GM10266 (cell line): ENCODE data around the gene ANKMY2.
"Not testable (repeated sequence)": the region's sequence is repeated elsewhere in the genome, so short reads cannot be mapped to it uniquely, and the experiment has no call there.

Experiments used
- DNase-seq: peaks from one replicate; pipeline ENCODE4 v3.0.0; 2012; ENCODE audit errors: extremely low spot score
- CTCF ChIP-seq: IDR thresholded peaks from 2 replicates; pipeline ENCODE4 v1.5.1; 2012; ENCODE audit warnings: mild to moderate bottlenecking, low read depth; ENCODE audit not compliant: control insufficient read depth, insufficient read depth; ENCODE audit errors: missing control alignments

The ANKMY2 gene

GRCh38 chr7:16668049-16668858 is 22.7 kb upstream of the ANKMY2 start:
- no peak for TF ChIP-seq CTCF
- DNase-seq, result no peak

- no peak for DNase-seq
- TF ChIP-seq CTCF, result no peak
These were observed 21.8 kb upstream of the ANKMY2 start for GRCh38 chr7:16667355-16667754.

- DNase-seq, result no peak
- no peak for TF ChIP-seq CTCF
These were observed 16.4 kb upstream of the ANKMY2 start for GRCh38 chr7:16661924-16662323.

- TF ChIP-seq CTCF, result no peak
- no peak for DNase-seq
These were observed 15.3 kb upstream of the ANKMY2 start for GRCh38 chr7:16660702-16661464.

GRCh38 chr7:16659854-16660497 is 14.4 kb upstream of the ANKMY2 start:
- not testable (repeated sequence) for DNase-seq

- no peak for DNase-seq
These were observed 12.2 kb upstream of the ANKMY2 start for GRCh38 chr7:16657656-16658279.

More at GRCh38 chr7:16657656-16658279, 12.2 kb upstream of the ANKMY2 start:
- TF ChIP-seq CTCF, result no peak
